HL-60 (cell line): ENCODE data around the gene CADM2.

Experiments
- CTCF ChIP-seq: IDR thresholded peaks from one replicate; pipeline ENCODE4 v1.5.1; 2011; ENCODE audit warnings: low read length, control low read depth, inconsistent platforms; ENCODE audit not compliant: insufficient read depth
- POLR2AphosphoS5 ChIP-seq: IDR thresholded peaks from 2 replicates; pipeline ENCODE4 v1.6.1; 2012; ENCODE audit warnings: low read depth
- REST ChIP-seq: IDR thresholded peaks from 2 replicates; pipeline ENCODE4 v1.6.1; 2012; ENCODE audit warnings: low read depth; ENCODE audit not compliant: insufficient replicate concordance
- SPI1 ChIP-seq: IDR thresholded peaks from 2 replicates; pipeline ENCODE4 v1.6.1; 2012; ENCODE audit warnings: low read depth, mild to moderate bottlenecking, borderline replicate concordance

- TF ChIP-seq CTCF (no peak), POLR2AphosphoS5 (no peak), REST (no peak), SPI1 (no peak)
Measured at GRCh38 chr3:85572426-85572825, 613.6 kb downstream of the CADM2 start.
